ENCODE measurements around the gene COQ8B.

COQ8B gene

DNA sequence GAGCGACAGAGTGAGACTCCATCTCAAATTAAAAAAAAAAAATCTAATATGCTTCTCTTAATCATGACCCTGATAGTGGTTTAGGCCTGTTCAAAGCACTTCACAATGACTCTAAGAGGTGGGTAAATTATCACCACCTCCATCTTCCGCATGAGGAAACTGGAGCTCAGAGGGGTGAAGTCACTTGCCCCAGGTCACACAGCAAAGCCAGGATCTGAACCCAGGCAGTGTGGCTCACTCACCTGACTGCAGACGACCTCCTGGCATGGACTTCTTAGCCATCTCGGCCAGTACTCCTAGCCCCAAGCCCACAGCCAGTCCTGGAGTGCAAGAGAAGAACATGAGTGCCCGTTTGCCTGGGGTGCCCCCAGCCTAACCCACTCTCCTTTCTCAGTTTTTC is 6.9 kb downstream of the COQ8B start:
- H3K4me1 ChIP-seq (ENCODE audit: control insufficient read depth in 2 of 2, insufficient read depth in 1 of 2, low read depth in 1 of 2, low read length in 2 of 2) = peaks cover 3 to 4% of the 10 kb centered on the region in 2 donors
- H3K9ac ChIP-seq (ENCODE audit: low read depth, low read length, poor library complexity) = no peak overlapping the region
- no peaks in the 10 kb centered on the region for H3K27me3 ChIP-seq (ENCODE audit: control insufficient read depth in 3 of 3, insufficient read depth in 3 of 3, low read depth in 1 of 3, low read length in 3 of 3)
- H4K91ac ChIP-seq (ENCODE audit: low read depth, low read length, poor library complexity) = no peak overlapping the region
- H3K4me3 ChIP-seq (ENCODE audit: low read length in 2 of 2) = no peak overlapping the region
- no peak overlapping the region for H3K23ac ChIP-seq (ENCODE audit: low read depth, low read length, poor library complexity)
- WGBS, 2 donors (ENCODE audit: extremely low coverage in 2 of 2, insufficient read length in 2 of 2, insufficient replicate concordance in 1 of 2) = no CpG with 5 or more reads among the region's 5 CpGs
- no peak overlapping the region for H3K14ac ChIP-seq (ENCODE audit: low read length)
- H3K9me3 ChIP-seq (replicated peaks in 1 of 2; ENCODE audit: control insufficient read depth in 2 of 2, insufficient read depth in 1 of 2, low read depth in 1 of 2, low read length in 2 of 2) = no peaks in the 10 kb centered on the region
- H3K4me2 ChIP-seq (ENCODE audit: insufficient read depth, low read length, poor library complexity, severe bottlenecking) = no peak overlapping the region
- H3K18ac ChIP-seq (ENCODE audit: low read length) = no peak overlapping the region
- H2BK15ac ChIP-seq (ENCODE audit: low read length) = no peak overlapping the region
- DNase-seq (ENCODE audit: low spot score) = no peak
- H2AK5ac ChIP-seq (ENCODE audit: low read depth, low read length) = no peak overlapping the region
- no peak overlapping the region for H3K4ac ChIP-seq (ENCODE audit: low read length)
- no peak overlapping the region for H2AFZ ChIP-seq (ENCODE audit: low read length)
- no peak overlapping the region for H4K8ac ChIP-seq (ENCODE audit: low read depth, low read length)
- H3K36me3 ChIP-seq (replicated peaks in 1 of 2; ENCODE audit: control insufficient read depth in 2 of 2, insufficient read depth in 2 of 2, low read length in 2 of 2) = peaks cover 19 to 74% of the 10 kb centered on the region in 2 donors
- no peak overlapping the region for H3K27ac ChIP-seq (replicated peaks; ENCODE audit: low read length)
- peaks cover 2% of the 10 kb centered on the region for H3K79me1 ChIP-seq (ENCODE audit: low read depth, low read length)
- H2BK120ac ChIP-seq (ENCODE audit: low read depth, low read length) = no peak overlapping the region
- H2BK5ac ChIP-seq (ENCODE audit: low read length) = no peak overlapping the region
- no peak overlapping the region for H2BK12ac ChIP-seq (ENCODE audit: low read length)

DNA sequence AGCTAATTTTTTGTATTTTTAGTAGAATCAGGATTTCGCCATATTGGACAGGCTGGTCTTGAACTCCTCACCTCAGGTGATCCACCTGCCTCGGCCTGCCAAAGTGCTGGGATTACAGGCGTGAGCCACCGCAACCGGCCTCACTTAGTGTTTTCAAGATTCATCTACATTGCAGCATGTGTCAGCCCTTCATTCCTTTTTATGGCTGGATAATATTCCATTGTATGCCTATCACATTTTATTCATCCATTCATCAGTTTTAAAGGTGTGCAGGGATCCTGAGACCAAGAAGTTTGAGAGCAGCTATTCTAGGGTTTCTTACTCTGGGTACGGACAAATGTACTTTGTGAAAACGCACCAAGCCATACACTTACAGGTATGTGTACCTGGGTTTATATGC is 9.1 kb downstream of the COQ8B start:
- no peak overlapping the region for H2BK12ac ChIP-seq (ENCODE audit: low read length)
- no peak overlapping the region for H2AFZ ChIP-seq (ENCODE audit: low read length)
- no peak overlapping the region for H4K8ac ChIP-seq (ENCODE audit: low read depth, low read length)
- H2BK120ac ChIP-seq (ENCODE audit: low read depth, low read length) = no peak overlapping the region
- H3K27ac ChIP-seq (replicated peaks; ENCODE audit: low read length) = no peak overlapping the region
- no peak overlapping the region for H3K18ac ChIP-seq (ENCODE audit: low read length)
- H3K4me1 ChIP-seq (ENCODE audit: control insufficient read depth in 2 of 2, insufficient read depth in 1 of 2, low read depth in 1 of 2, low read length in 2 of 2) = peaks cover 0 to 2% of the 10 kb centered on the region in 2 donors
- H4K91ac ChIP-seq (ENCODE audit: low read depth, low read length, poor library complexity) = no peak overlapping the region
- peaks cover 28 to 89% of the 10 kb centered on the region in 2 donors for H3K36me3 ChIP-seq (replicated peaks in 1 of 2; ENCODE audit: control insufficient read depth in 2 of 2, insufficient read depth in 2 of 2, low read length in 2 of 2)
- H3K27me3 ChIP-seq (ENCODE audit: control insufficient read depth in 3 of 3, insufficient read depth in 3 of 3, low read depth in 1 of 3, low read length in 3 of 3) = no peaks in the 10 kb centered on the region
- no CpG with 5 or more reads among the region's 7 CpGs for WGBS, 2 donors (ENCODE audit: extremely low coverage in 2 of 2, insufficient read length in 2 of 2, insufficient replicate concordance in 1 of 2)
- H3K4ac ChIP-seq (ENCODE audit: low read length) = no peak overlapping the region
- H3K23ac ChIP-seq (ENCODE audit: low read depth, low read length, poor library complexity) = no peak overlapping the region
- no peak overlapping the region for H3K14ac ChIP-seq (ENCODE audit: low read length)
- no peak overlapping the region for H2BK5ac ChIP-seq (ENCODE audit: low read length)
- H3K4me3 ChIP-seq (ENCODE audit: low read length in 2 of 2) = no peak overlapping the region
- DNase-seq (ENCODE audit: low spot score) = no peak
- no peaks in the 10 kb centered on the region for H3K9me3 ChIP-seq (replicated peaks in 1 of 2; ENCODE audit: control insufficient read depth in 2 of 2, insufficient read depth in 1 of 2, low read depth in 1 of 2, low read length in 2 of 2)
- no peak overlapping the region for H2BK15ac ChIP-seq (ENCODE audit: low read length)
- H3K79me1 ChIP-seq (ENCODE audit: low read depth, low read length) = no peaks in the 10 kb centered on the region
- H3K4me2 ChIP-seq (ENCODE audit: insufficient read depth, low read length, poor library complexity, severe bottlenecking) = no peak overlapping the region
- no peak overlapping the region for H3K9ac ChIP-seq (ENCODE audit: low read depth, low read length, poor library complexity)
- H2AK5ac ChIP-seq (ENCODE audit: low read depth, low read length) = no peak overlapping the region

DNA sequence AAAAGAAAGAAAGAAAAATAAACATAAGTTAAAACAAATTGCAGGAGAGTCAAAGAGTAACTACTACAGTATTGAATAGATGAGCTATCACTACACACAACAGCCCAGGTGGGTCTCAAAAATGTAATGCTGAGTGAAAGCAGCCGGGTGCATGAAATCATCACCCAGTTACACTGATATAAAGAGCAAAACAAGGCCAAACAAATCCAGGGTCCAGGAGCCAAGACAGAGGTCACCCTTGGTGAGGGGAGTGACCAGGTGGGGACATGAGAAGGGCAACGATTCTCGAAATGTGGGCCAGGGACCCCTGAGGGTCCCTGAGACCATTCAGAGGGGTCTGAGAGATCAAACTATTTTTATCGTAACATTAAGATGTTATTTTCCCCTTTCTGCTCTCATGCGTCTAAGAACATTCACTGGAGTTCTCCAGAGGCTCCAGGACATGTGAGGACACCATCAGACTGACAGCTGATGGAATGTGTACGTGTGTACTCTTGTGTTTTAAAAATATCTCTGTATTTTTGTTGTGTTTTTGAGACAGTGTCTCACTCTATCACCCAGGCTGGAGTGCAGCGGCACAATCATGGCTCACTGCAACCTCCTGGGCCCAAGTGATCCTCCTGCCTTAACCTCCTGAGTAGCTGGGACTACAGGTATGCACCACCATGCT is 10.6 kb downstream of the COQ8B start:
- Histone ChIP-seq H2AFZ (ENCODE audit: low read length) (no peak overlapping the region), H2BK15ac (ENCODE audit: low read length) (no peak overlapping the region), H3K4me3 (ENCODE audit: low read length in 2 of 2) (no peak overlapping the region), H2BK12ac (ENCODE audit: low read length) (no peak overlapping the region), H3K9me3 (replicated peaks in 1 of 2; ENCODE audit: control insufficient read depth in 2 of 2, insufficient read depth in 1 of 2, low read depth in 1 of 2, low read length in 2 of 2) (no peaks in the 10 kb centered on the region), H2AK5ac (ENCODE audit: low read depth, low read length) (no peak overlapping the region), H2BK5ac (ENCODE audit: low read length) (no peak overlapping the region), H3K9ac (ENCODE audit: low read depth, low read length, poor library complexity) (no peak overlapping the region), H4K91ac (ENCODE audit: low read depth, low read length, poor library complexity) (no peak overlapping the region), H3K27ac (replicated peaks; ENCODE audit: low read length) (no peak overlapping the region), H3K18ac (ENCODE audit: low read length) (no peak overlapping the region), H3K23ac (ENCODE audit: low read depth, low read length, poor library complexity) (no peak overlapping the region), H4K8ac (ENCODE audit: low read depth, low read length) (no peak overlapping the region), H3K14ac (ENCODE audit: low read length) (no peak overlapping the region), H3K4me1 (ENCODE audit: control insufficient read depth in 2 of 2, insufficient read depth in 1 of 2, low read depth in 1 of 2, low read length in 2 of 2) (peaks cover 0 to 4% of the 10 kb centered on the region in 2 donors), H3K4me2 (ENCODE audit: insufficient read depth, low read length, poor library complexity, severe bottlenecking) (no peak overlapping the region), H3K27me3 (ENCODE audit: control insufficient read depth in 3 of 3, insufficient read depth in 3 of 3, low read depth in 1 of 3, low read length in 3 of 3) (no peaks in the 10 kb centered on the region), H3K4ac (ENCODE audit: low read length) (no peak overlapping the region), H2BK120ac (ENCODE audit: low read depth, low read length) (no peak overlapping the region), H3K36me3 (replicated peaks in 1 of 2; ENCODE audit: control insufficient read depth in 2 of 2, insufficient read depth in 2 of 2, low read length in 2 of 2) (peaks cover 37 to 91% of the 10 kb centered on the region in 2 donors), H3K79me1 (ENCODE audit: low read depth, low read length) (no peaks in the 10 kb centered on the region)
- WGBS, 2 donors (ENCODE audit: extremely low coverage in 2 of 2, insufficient read length in 2 of 2, insufficient replicate concordance in 1 of 2) = no CpG with 5 or more reads among the region's 7 CpGs
- DNase-seq (ENCODE audit: low spot score) = no peak

DNA sequence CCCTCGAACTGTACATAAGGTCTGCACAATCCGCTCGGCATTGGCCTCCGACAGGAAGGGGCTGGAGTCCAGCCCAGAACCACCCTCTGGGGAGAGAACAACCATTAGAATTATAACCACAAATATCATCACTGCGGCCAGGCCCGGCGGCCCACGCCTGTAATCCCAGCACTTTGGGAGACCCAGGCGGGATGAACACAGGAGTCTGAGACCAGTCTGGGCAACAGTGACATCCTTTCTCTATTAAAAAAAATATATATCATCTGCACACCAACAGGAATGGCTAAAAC is 11.4 kb downstream of the COQ8B start:
- Histone ChIP-seq H3K9ac (ENCODE audit: low read depth, low read length, poor library complexity) (no peak overlapping the region), H3K9me3 (replicated peaks in 1 of 2; ENCODE audit: control insufficient read depth in 2 of 2, insufficient read depth in 1 of 2, low read depth in 1 of 2, low read length in 2 of 2) (no peaks in the 10 kb centered on the region), H2AK5ac (ENCODE audit: low read depth, low read length) (no peak overlapping the region), H3K4ac (ENCODE audit: low read length) (no peak overlapping the region), H3K4me3 (ENCODE audit: low read length in 2 of 2) (no peak overlapping the region), H3K14ac (ENCODE audit: low read length) (no peak overlapping the region), H3K23ac (ENCODE audit: low read depth, low read length, poor library complexity) (no peak overlapping the region), H3K4me1 (ENCODE audit: control insufficient read depth in 2 of 2, insufficient read depth in 1 of 2, low read depth in 1 of 2, low read length in 2 of 2) (peaks cover 0 to 4% of the 10 kb centered on the region in 2 donors), H3K27ac (replicated peaks; ENCODE audit: low read length) (no peak overlapping the region), H2BK15ac (ENCODE audit: low read length) (no peak overlapping the region), H3K18ac (ENCODE audit: low read length) (no peak overlapping the region), H3K27me3 (ENCODE audit: control insufficient read depth in 3 of 3, insufficient read depth in 3 of 3, low read depth in 1 of 3, low read length in 3 of 3) (no peaks in the 10 kb centered on the region), H4K91ac (ENCODE audit: low read depth, low read length, poor library complexity) (no peak overlapping the region), H2BK5ac (ENCODE audit: low read length) (no peak overlapping the region), H3K4me2 (ENCODE audit: insufficient read depth, low read length, poor library complexity, severe bottlenecking) (no peak overlapping the region), H2AFZ (ENCODE audit: low read length) (no peak overlapping the region), H2BK120ac (ENCODE audit: low read depth, low read length) (no peak overlapping the region), H3K36me3 (replicated peaks in 1 of 2; ENCODE audit: control insufficient read depth in 2 of 2, insufficient read depth in 2 of 2, low read length in 2 of 2) (peaks cover 40 to 93% of the 10 kb centered on the region in 2 donors), H3K79me1 (ENCODE audit: low read depth, low read length) (no peaks in the 10 kb centered on the region), H2BK12ac (ENCODE audit: low read length) (no peak overlapping the region), H4K8ac (ENCODE audit: low read depth, low read length) (no peak overlapping the region)
- WGBS, 2 donors (ENCODE audit: extremely low coverage in 2 of 2, insufficient read length in 2 of 2, insufficient replicate concordance in 1 of 2) = no CpG with 5 or more reads among the region's 9 CpGs
- no peak for DNase-seq (ENCODE audit: low spot score)

All from neuronal stem cell (in vitro differentiated cells).